HepG2 (cell line): ENCODE data around the gene SRSF3. TPM values are rescaled to one million over a fixed set of nuclear protein-coding genes. Genes with fewer than 3 reads are reported as not detected.

Source experiments
- ATAC-seq: fragments of 200-7000 bp; cut with Tn5 transposase; 3 replicates; pipeline ENCODE4 v1.9.1; 2020; ENCODE audit warnings: mild to moderate bottlenecking, moderate library complexity
- BruUV-seq: library from RNA; stranded (reverse); fragments of 400-500 nt; replicated peaks from 2 replicates; lab custom pipeline; 2021; lab: Mats Ljungman, UMichigan
- CTCF ChIA-PET: fragments of 300-600 bp; formaldehyde crosslinking; extraction: SDS; loops from one replicate; lab custom pipeline; 2021; ENCODE audit warnings: low total read pairs, inconsistent platforms, low intra/inter-chr PET ratio; lab: Yijun Ruan, JAX
- POLR2A ChIA-PET: fragments of 350-600 bp; sonication (Branson Sonifier 250); formaldehyde crosslinking; loops from one replicate; lab custom pipeline; 2020; ENCODE audit warnings: antibody characterized with exemption, inconsistent platforms; lab: Yijun Ruan, JAX
- DNase-seq: peaks from one replicate; pipeline ENCODE4 v3.0.0-alpha.2; 2015; ENCODE audit warnings: low spot score
- FAIRE-seq: peaks from 3 replicates; lab custom pipeline; 2011; peaks lifted over from hg19 to GRCh38; lab: Jason Lieb, UNC
- H2AFZ ChIP-seq: one replicate; pipeline ENCODE4 v1.6.1; 2011; ENCODE audit warnings: low read length, inconsistent platforms
- H3K27ac ChIP-seq: fragments of 300-600 bp; 3 replicates; pipeline ENCODE4 v1.8.0; 2011; ENCODE audit warnings: mixed run types, mild to moderate bottlenecking, mixed read lengths, low read length, inconsistent platforms; ENCODE audit not compliant: insufficient read depth; ENCODE audit errors: extremely low read length
- H3K27me3 ChIP-seq, 2 experiments: fragments of 200-600 bp in 1 of 2; 2 replicates in 1 of 2; 3 replicates in 1 of 2; pipeline versions ENCODE4 v1.6.0 to v1.8.0; 2011; ENCODE audit warnings: low read length in 2 of 2, mild to moderate bottlenecking in 2 of 2, moderate library complexity in 2 of 2, inconsistent platforms in 1 of 2; ENCODE audit not compliant: insufficient read depth in 2 of 2, control insufficient read depth in 1 of 2
- H3K36me3 ChIP-seq, 2 experiments: fragments of 200-600 bp in 1 of 2; replicated peaks in 1 of 2; 2 replicates in 1 of 2; 3 replicates in 1 of 2; pipeline versions ENCODE4 v1.5.1 to v1.8.0; 2011; ENCODE audit warnings: low read length in 2 of 2, inconsistent platforms in 1 of 2; ENCODE audit not compliant: insufficient read depth in 2 of 2, control insufficient read depth in 1 of 2
- H3K4me1 ChIP-seq: 2 replicates; pipeline ENCODE4 v1.5.1; 2012; ENCODE audit warnings: low read length, inconsistent platforms; ENCODE audit not compliant: insufficient read depth
- H3K4me2 ChIP-seq: 2 replicates; pipeline ENCODE4 v1.6.0; 2011; ENCODE audit warnings: low read depth, low read length, inconsistent platforms
- H3K4me3 ChIP-seq, 3 experiments: fragments of 200-600 bp in 1 of 3; sonication (generic), shearing (Covaris generic) in 1 of 3; replicated peaks in 1 of 3; 2 replicates each; pipeline ENCODE4 v1.5.1; 2011 to 2016; ENCODE audit warnings: low read length in 3 of 3, inconsistent platforms in 2 of 3, low read depth in 2 of 3, mild to moderate bottlenecking in 2 of 3, control low read depth in 1 of 3, mixed read lengths in 1 of 3; ENCODE audit not compliant: insufficient read depth in 1 of 3
- H3K79me2 ChIP-seq: one replicate; pipeline ENCODE4 v1.6.1; 2011; ENCODE audit warnings: low read length, inconsistent platforms; ENCODE audit not compliant: insufficient read depth
- H3K9ac ChIP-seq: 2 replicates; pipeline ENCODE4 v1.6.0; 2011; ENCODE audit warnings: mild to moderate bottlenecking, low read depth, low read length, inconsistent platforms; ENCODE audit not compliant: insufficient read depth
- H3K9me3 ChIP-seq: 2 replicates; pipeline ENCODE4 v1.5.1; 2012; ENCODE audit warnings: mild to moderate bottlenecking, low read length
- H4K20me1 ChIP-seq: 2 replicates; pipeline ENCODE4 v1.6.0; 2011; ENCODE audit warnings: inconsistent platforms, mild to moderate bottlenecking, low read length, moderate library complexity; ENCODE audit not compliant: insufficient read depth
- NPAS2 ChIP-seq: sonication (generic); formaldehyde crosslinking; IDR thresholded peaks from 2 replicates; pipeline ENCODE4 v1.8.0; 2022; ENCODE audit warnings: mild to moderate bottlenecking, missing genetic modification reagents, borderline replicate concordance
- PHB2 ChIP-seq: fragments of 450-650 bp; IDR thresholded peaks from 2 replicates; pipeline ENCODE4 v1.6.1; 2018; ENCODE audit not compliant: partially characterized antibody
- ZBTB43 ChIP-seq: sonication (generic); formaldehyde crosslinking; conservative IDR thresholded peaks from 2 replicates; pipeline ENCODE4 v1.4.0; 2020; ENCODE audit warnings: missing genetic modification reagents
- WGBS: methylation state at CpG from one replicate; pipeline ENCODE4 v1.1.6; 2017; ENCODE audit warnings: low lambda C conversion rate; 5-methylcytosine and 5-hydroxymethylcytosine counted together
- in situ Hi-C: cut with HindIII; loops from 2 replicates; pipeline ENCODE4 v1.10.0; 2017; ENCODE audit warnings: low pct_unique_long_range_greater_than_20kb; ENCODE audit not compliant: extremely low pct_ligation_motif_present
- intact Hi-C: fragments of 100-400 bp; cut with micrococcal nuclease; formaldehyde crosslinking; loops from one replicate; pipeline ENCODE4 v1.10.0; 2022; ENCODE audit not compliant: unreplicated experiment
- polyA plus RNA-seq, 8 experiments: library from polyadenylated mRNA; depleted of rRNA in 3 of 8; stranded (reverse) in 7 of 8; unstranded in 1 of 8; fragments of >200 nt; fragmentation: Illumina TruSeq in 4 of 8; extraction: Trizol in 4 of 8; gene quantifications; 2 replicates each; pipeline versions ENCODE4 v1.2.1 to v1.2.3, GENCODE V29; 2011 to 2016; ENCODE audit warnings: low read depth in 4 of 8, missing spikeins in 1 of 8, mixed read lengths in 1 of 8; ENCODE audit not compliant: insufficient read depth in 1 of 8
- total RNA-seq, 5 experiments: library from RNA; depleted of rRNA; stranded (reverse); fragments of >200 nt; fragmentation: Illumina TruSeq; extraction: Trizol; gene quantifications; 2 replicates each; pipeline ENCODE4 v1.2.3, GENCODE V29; 2016; ENCODE audit warnings: low read depth in 1 of 5

The SRSF3 gene
- total and polyA plus RNA-seq, 2 of the 13 experiments (the other 11 are each of a cell fraction or from before 2014, with no cell fraction given), result 206 to 684 TPM

GRCh38 chr6:36555750-36556252 lies 38.4 kb upstream of the SRSF3 start (continued):
- no peak for TF ChIP-seq NPAS2 (CRISPR knock-in tag)

DNA sequence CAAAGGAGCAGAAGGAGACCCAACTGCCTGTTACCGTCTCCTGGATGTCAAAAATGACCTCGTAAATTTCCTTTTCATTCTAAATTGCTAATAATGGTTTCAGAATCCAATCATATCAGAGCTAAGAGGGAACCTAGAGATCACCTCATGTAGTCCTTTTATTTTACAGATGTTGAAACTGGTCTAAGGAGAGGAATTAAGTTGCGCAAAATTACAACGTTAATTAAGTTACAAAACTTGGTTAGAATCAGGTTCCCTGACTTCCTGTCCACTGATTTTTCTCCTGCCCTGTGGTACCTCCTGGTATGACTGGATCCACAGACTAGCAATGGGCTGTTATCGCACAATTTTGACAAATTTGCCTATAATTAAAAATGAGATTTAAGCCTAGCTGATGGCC lies 37.9 kb upstream of the SRSF3 start:
- in situ Hi-C loops, result no loop called here

More for the DNA sequence above, 37.9 kb upstream of the SRSF3 start:
- POLR2A ChIA-PET, result no interaction called here
- CTCF ChIA-PET, result no interaction called here
- FAIRE-seq, result no peak
- Histone ChIP-seq H3K4me1 (peaks cover 7% of the 10 kb centered on the region), H3K79me2 (no peaks in the 10 kb centered on the region), H2AFZ (no peak overlapping the region), H3K9ac (no peak overlapping the region), H3K9me3 (no peaks in the 10 kb centered on the region), H3K4me2 (no peak overlapping the region), H3K27me3 (no peaks in the 10 kb centered on the region), H3K36me3 (no peaks in the 10 kb centered on the region), H3K27ac (no peak overlapping the region), H4K20me1 (no peaks in the 10 kb centered on the region), H3K4me3 (no peak overlapping the region)
- 52% methylated on average over 5 of the region's 5 CpGs for WGBS
- BruUV-seq, result no TSS peak
- DNase-seq, result no peak
- ATAC-seq, result no peak
- no peak for TF ChIP-seq ZBTB43
- TF ChIP-seq PHB2, result no peak
- intact Hi-C loops, result no loop called here
